Astrocyte of the cerebellum (primary cell): ENCODE measurements around the gene TSPAN12.

Source experiments
- DNase-seq: peaks from one replicate; pipeline ENCODE4 v3.0.0-alpha.2; 2011; ENCODE audit warnings: low read depth
- H3K4me3 ChIP-seq: 2 replicates; pipeline ENCODE4 v1.5.1; 2011; ENCODE audit warnings: mild to moderate bottlenecking, low read depth, low read length, moderate library complexity
- in situ Hi-C: cut with HindIII; loops from 2 replicates; pipeline ENCODE4 v1.10.0; 2017; ENCODE audit warnings: low sequenced_read_pairs
- TF ChIP-seq, protein P1 (sequence below): IDR thresholded peaks from 2 replicates; pipeline ENCODE4 v1.5.1; 2012; ENCODE audit warnings: low read length, low read depth, moderate library complexity, mild to moderate bottlenecking; ENCODE audit errors: missing control alignments

The TSPAN12 gene

GRCh38 chr7:120802751-120803150 lies 55.2 kb downstream of the TSPAN12 start:
- in situ Hi-C loops: no loop called here
- TF ChIP-seq, protein P1, sequence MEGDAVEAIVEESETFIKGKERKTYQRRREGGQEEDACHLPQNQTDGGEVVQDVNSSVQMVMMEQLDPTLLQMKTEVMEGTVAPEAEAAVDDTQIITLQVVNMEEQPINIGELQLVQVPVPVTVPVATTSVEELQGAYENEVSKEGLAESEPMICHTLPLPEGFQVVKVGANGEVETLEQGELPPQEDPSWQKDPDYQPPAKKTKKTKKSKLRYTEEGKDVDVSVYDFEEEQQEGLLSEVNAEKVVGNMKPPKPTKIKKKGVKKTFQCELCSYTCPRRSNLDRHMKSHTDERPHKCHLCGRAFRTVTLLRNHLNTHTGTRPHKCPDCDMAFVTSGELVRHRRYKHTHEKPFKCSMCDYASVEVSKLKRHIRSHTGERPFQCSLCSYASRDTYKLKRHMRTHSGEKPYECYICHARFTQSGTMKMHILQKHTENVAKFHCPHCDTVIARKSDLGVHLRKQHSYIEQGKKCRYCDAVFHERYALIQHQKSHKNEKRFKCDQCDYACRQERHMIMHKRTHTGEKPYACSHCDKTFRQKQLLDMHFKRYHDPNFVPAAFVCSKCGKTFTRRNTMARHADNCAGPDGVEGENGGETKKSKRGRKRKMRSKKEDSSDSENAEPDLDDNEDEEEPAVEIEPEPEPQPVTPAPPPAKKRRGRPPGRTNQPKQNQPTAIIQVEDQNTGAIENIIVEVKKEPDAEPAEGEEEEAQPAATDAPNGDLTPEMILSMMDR: no peak
- no peak for DNase-seq
- no peak overlapping the region for H3K4me3 ChIP-seq

- DNase-seq: no peak
- TF ChIP-seq, protein P1: no peak
Measured at GRCh38 chr7:120799813-120800475, 58.0 kb downstream of the TSPAN12 start.

GRCh38 chr7:120799147-120799546 lies 58.8 kb downstream of the TSPAN12 start:
- DNase-seq: no peak
- in situ Hi-C loops: no loop called here
- TF ChIP-seq, protein P1: no peak
- H3K4me3 ChIP-seq: no peak overlapping the region

More at GRCh38 chr7:120799813-120800475, 58.0 kb downstream of the TSPAN12 start:
- H3K4me3 ChIP-seq: no peak overlapping the region
- in situ Hi-C loops: no loop called here

GRCh38 chr7:120797026-120797645 lies 60.8 kb downstream of the TSPAN12 start:
- H3K4me3 ChIP-seq: no peak overlapping the region
- TF ChIP-seq, protein P1: no peak
- in situ Hi-C loops: no loop called here
- DNase-seq: no peak

DNA sequence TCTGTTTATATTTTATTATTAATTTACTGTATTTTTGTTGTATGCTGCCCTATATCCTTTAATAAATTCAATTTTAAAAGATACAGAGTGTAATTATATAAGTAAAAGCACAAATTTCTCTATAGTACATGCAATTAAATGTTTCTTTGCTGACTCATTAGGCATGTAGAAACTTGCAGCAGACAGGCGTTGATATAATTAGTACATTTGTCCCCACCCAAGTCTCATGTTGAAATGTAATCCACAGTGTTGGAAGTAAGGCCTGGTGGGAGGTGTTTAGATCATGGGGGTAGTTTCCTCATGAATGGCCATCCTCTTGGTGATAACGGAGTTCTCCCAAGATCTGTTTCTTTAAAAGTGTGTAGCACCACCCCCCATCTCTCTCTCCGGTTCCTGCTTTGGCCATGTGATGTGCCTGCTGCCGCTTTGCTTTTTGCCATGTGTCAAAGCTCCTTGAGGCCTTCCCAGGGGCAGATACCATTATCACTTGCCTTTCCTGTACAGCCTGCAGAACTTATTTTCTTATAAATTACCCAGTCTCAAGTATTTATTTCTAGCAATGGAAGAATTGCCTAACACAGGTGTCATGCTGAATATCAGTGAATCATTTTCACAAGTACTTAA lies 63.7 kb downstream of the TSPAN12 start:
- DNase-seq: no peak
- in situ Hi-C loops: no loop called here
- TF ChIP-seq, protein P1: no peak
- H3K4me3 ChIP-seq: no peak overlapping the region

DNA sequence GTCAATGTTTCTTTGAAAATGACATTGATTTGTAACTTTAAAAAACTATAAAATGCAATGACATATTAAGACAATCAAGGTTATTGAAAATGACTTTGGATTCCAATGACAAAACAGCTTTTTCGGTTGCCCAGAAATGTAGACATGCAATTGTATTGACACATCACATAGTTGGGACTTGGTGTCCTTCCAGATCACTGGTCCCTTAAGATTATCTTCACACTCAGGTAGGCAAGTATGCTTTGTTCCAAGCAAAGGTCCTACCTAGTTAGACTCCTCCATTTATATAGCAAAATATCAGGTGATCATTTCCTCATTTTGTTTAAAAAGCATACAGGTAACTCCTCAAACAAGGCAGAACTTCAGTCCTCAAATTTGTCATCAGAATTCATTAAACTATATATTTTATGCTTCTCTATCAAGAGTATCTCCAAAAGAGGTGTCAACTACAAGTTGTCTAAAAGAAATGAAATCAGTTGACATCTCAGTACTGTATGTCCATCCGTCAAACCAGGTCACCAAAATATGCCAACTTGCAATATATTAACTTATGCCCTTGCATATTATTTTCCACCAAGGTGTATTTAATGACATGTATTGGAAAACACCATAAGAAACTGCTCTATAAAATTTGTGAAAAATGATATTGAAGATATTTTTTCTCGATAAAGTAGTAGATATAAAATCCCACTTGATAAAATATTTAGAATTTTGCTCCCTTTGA lies 64.6 kb downstream of the TSPAN12 start:
- in situ Hi-C loops: no loop called here
- no peak overlapping the region for H3K4me3 ChIP-seq
- TF ChIP-seq, protein P1: no peak
- DNase-seq: no peak
